OCI-LY7 (cell line): Measurements from ENCODE around the gene DPYD. TPM values are rescaled to one million over a fixed set of nuclear protein-coding genes. Genes with fewer than 3 reads are reported as not detected.
A peak's percentile ranks its signal among the peaks of the same experiment; 100 is the strongest.

ENCODE experiments used
- BruUV-seq: library from RNA; stranded (reverse); fragments of 400-500 nt; replicated peaks from 2 replicates; lab custom pipeline; 2021; lab: Mats Ljungman, UMichigan
- CTCF ChIA-PET: fragments of 300-600 bp; sonication (Branson Sonifier 250); formaldehyde crosslinking; loops from one replicate; lab custom pipeline; 2022; ENCODE audit warnings: antibody characterized with exemption; ENCODE audit not compliant: unreplicated experiment; lab: Charles Lee
- POLR2A ChIA-PET: fragments of 300-600 bp; sonication (Branson Sonifier 250); formaldehyde crosslinking; loops from one replicate; lab custom pipeline; 2022; ENCODE audit warnings: antibody characterized with exemption; lab: Charles Lee
- DNase-seq: peaks from one replicate; pipeline ENCODE4 v3.0.0-alpha.2; 2015; ENCODE audit warnings: low spot score
- H2AFZ ChIP-seq: fragments of 200-600 bp; sonication (generic), shearing (Covaris generic); 2 replicates; pipeline ENCODE4 v1.6.1; 2014; ENCODE audit warnings: mild to moderate bottlenecking, antibody characterized with exemption, low read length, moderate library complexity
- H3K27ac ChIP-seq: fragments of 200-600 bp; sonication (generic); 2 replicates; pipeline ENCODE4 v1.5.1; 2014; ENCODE audit warnings: mixed run types, low read depth, mild to moderate bottlenecking, moderate library complexity, low read length, inconsistent platforms; ENCODE audit not compliant: poor library complexity, severe bottlenecking
- H3K36me3 ChIP-seq: fragments of 200-600 bp; sonication (generic); 2 replicates; pipeline ENCODE4 v1.6.1; 2014; ENCODE audit warnings: mild to moderate bottlenecking, antibody characterized with exemption, low read length, moderate library complexity, mixed read lengths; ENCODE audit not compliant: insufficient read depth
- H3K4me1 ChIP-seq: fragments of 200-600 bp; sonication (generic); 2 replicates; pipeline ENCODE4 v1.5.1; 2014; ENCODE audit warnings: mild to moderate bottlenecking, low read length; ENCODE audit not compliant: insufficient read depth, poor library complexity, severe bottlenecking
- H3K4me2 ChIP-seq: fragments of 200-600 bp; sonication (generic); 2 replicates; pipeline ENCODE4 v1.6.1; 2014; ENCODE audit warnings: mild to moderate bottlenecking, low read length
- H3K4me3 ChIP-seq: fragments of 200-600 bp; sonication (generic); 2 replicates; pipeline ENCODE4 v1.5.1; 2014; ENCODE audit warnings: mild to moderate bottlenecking, low read depth, low read length; ENCODE audit not compliant: poor library complexity, severe bottlenecking
- H3K79me2 ChIP-seq: fragments of 200-600 bp; sonication (generic); 2 replicates; pipeline ENCODE4 v1.6.1; 2016; ENCODE audit warnings: low read depth, mild to moderate bottlenecking, low read length, moderate library complexity, mixed read lengths; ENCODE audit not compliant: insufficient read depth
- H3K9me2 ChIP-seq: fragments of 200-600 bp; sonication (generic); 2 replicates; pipeline ENCODE4 v1.6.1; 2016; ENCODE audit warnings: mild to moderate bottlenecking, low read length, mixed read lengths; ENCODE audit not compliant: insufficient read depth
- H3K9me3 ChIP-seq: fragments of 200-600 bp; sonication (generic); 2 replicates; pipeline ENCODE4 v1.6.1; 2014; ENCODE audit warnings: mild to moderate bottlenecking, mixed run types, low read length, mixed read lengths
- H4K20me1 ChIP-seq: fragments of 200-600 bp; sonication (generic); 2 replicates; pipeline ENCODE4 v1.6.1; 2014; ENCODE audit warnings: mild to moderate bottlenecking, antibody characterized with exemption, low read length, moderate library complexity, mixed read lengths; ENCODE audit not compliant: insufficient read depth
- CTCF ChIP-seq: fragments of 200-600 bp; sonication (generic); conservative IDR thresholded peaks from 2 replicates; pipeline ENCODE4 v1.5.1; 2014; ENCODE audit warnings: mild to moderate bottlenecking, antibody characterized with exemption, low read length, moderate library complexity, mixed read lengths
- EZH2phosphoT487 ChIP-seq: fragments of 200-600 bp; sonication (generic); IDR thresholded peaks from 2 replicates; pipeline ENCODE4 v1.6.1; 2018; ENCODE audit warnings: low read depth, borderline replicate concordance, mild to moderate bottlenecking, mixed run types, antibody characterized with exemption, low read length, moderate library complexity, mixed read lengths
- intact Hi-C: fragments of 100-400 bp; cut with micrococcal nuclease; formaldehyde crosslinking; loops from one replicate; pipeline ENCODE4 v1.10.0; 2022; ENCODE audit not compliant: unreplicated experiment
- total RNA-seq, 2 experiments: library from RNA; depleted of rRNA in 1 of 2; stranded (reverse); fragments of >200 nt in 1 of 2; shearing (Covaris generic) in 1 of 2; gene quantifications; 2 replicates each; pipeline ENCODE4 v1.2.3, GENCODE V29; 2014 to 2022

DPYD gene
- total RNA-seq, 2 experiments from 2014 or later, result 5.5 to 13.4 TPM

DNA sequence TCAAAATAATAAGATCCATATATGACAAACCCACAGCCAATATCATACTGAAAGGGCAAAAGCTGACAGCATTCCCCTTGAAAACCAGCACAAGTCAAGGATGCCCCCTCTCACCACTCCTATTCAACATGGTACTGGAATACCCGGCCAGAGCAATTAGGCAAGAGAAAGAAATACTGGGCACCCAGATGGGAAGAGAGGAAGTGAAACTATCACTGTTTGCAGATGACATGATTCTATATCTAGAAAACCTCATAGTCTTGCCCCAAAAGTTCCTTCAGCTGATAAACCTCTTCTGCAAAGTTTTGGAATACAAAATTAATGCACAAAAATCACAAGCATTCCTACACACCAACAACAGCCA lies 756.6 kb downstream of the DPYD start:
- Histone ChIP-seq H3K4me3 (no peak overlapping the region), H3K4me2 (no peak overlapping the region), H3K36me3 (no peaks in the 10 kb centered on the region), H3K9me2 (no peaks in the 10 kb centered on the region), H2AFZ (no peak overlapping the region), H3K4me1 (peaks cover 11% of the 10 kb centered on the region), H3K79me2 (no peaks in the 10 kb centered on the region), H3K9me3 (no peaks in the 10 kb centered on the region), H3K27ac (no peak overlapping the region), H4K20me1 (no peaks in the 10 kb centered on the region)
- no TSS peak for BruUV-seq
- TF ChIP-seq CTCF, result no peak
- TF ChIP-seq EZH2phosphoT487, result no peak
- intact Hi-C loops, result no loop called here
- CTCF ChIA-PET, result no interaction called here
- POLR2A ChIA-PET, result no interaction called here
- peak; percentile 6 for DNase-seq

DNA sequence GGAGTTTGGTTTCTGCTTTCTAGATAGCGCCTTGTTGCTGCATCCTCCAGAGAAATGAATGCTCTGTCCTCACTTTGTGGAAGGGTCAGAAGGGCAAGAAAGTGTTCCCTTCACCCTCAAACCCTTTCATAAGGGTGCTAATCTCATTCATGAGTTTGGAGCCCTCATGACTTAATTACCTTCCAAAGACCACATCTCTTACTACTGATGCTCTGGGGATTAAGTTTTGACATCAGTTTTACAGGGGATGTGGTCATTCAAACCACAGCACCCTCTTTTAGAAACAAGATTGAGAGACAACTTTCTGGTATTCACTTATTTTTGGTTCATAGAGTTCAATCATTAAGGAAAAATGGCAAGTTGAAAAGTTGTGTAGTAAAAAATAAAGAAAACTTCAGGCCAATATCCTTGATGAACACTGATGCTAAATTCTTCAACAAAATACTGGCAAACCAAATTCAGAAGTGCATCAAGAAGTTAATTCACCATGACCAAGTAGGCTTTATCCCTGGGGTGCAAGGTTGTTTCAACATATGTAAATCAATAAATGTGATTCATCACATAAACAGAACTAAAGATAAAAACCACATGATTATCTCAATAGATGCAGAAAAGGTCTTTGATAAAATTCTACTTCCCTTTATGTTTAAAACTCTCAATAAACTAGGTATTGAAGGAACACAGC lies 757.1 kb downstream of the DPYD start:
- Histone ChIP-seq H3K4me3 (no peak overlapping the region), H3K27ac (no peak overlapping the region), H2AFZ (no peak overlapping the region), H3K4me1 (peaks cover 11% of the 10 kb centered on the region), H3K4me2 (no peak overlapping the region), H3K9me2 (no peaks in the 10 kb centered on the region), H3K9me3 (no peaks in the 10 kb centered on the region), H3K36me3 (no peaks in the 10 kb centered on the region), H4K20me1 (no peaks in the 10 kb centered on the region), H3K79me2 (no peaks in the 10 kb centered on the region)
- intact Hi-C loops, result no loop called here
- POLR2A ChIA-PET, result no interaction called here
- TF ChIP-seq EZH2phosphoT487 (no peak), CTCF (no peak)
- DNase-seq, result no peak
- CTCF ChIA-PET, result no interaction called here
- no TSS peak for BruUV-seq

GRCh38 chr1:97160818-97161217 lies 760.0 kb downstream of the DPYD start:
- Histone ChIP-seq H3K4me2 (no peak overlapping the region), H3K9me3 (no peaks in the 10 kb centered on the region), H3K4me1 (peaks cover 11% of the 10 kb centered on the region), H3K79me2 (no peaks in the 10 kb centered on the region), H2AFZ (no peak overlapping the region), H3K36me3 (no peaks in the 10 kb centered on the region), H3K27ac (no peak overlapping the region), H3K4me3 (no peak overlapping the region), H3K9me2 (no peaks in the 10 kb centered on the region), H4K20me1 (no peaks in the 10 kb centered on the region)
- intact Hi-C loops, result no loop called here
- BruUV-seq, result no TSS peak
- no peak for DNase-seq
- ChIA-PET CTCF (no interaction called here), POLR2A (no interaction called here)
- no peak for TF ChIP-seq CTCF
